NCI-H1105 treated with DMSO at 0.1 percent for 48 hours (cell line): Measurements from ENCODE around the gene PIGS.

Experiments used
- DNase-seq: peaks from one replicate; lab custom pipeline; 2025; lab: John Stamatoyannopoulos, UW

The PIGS gene

DNA sequence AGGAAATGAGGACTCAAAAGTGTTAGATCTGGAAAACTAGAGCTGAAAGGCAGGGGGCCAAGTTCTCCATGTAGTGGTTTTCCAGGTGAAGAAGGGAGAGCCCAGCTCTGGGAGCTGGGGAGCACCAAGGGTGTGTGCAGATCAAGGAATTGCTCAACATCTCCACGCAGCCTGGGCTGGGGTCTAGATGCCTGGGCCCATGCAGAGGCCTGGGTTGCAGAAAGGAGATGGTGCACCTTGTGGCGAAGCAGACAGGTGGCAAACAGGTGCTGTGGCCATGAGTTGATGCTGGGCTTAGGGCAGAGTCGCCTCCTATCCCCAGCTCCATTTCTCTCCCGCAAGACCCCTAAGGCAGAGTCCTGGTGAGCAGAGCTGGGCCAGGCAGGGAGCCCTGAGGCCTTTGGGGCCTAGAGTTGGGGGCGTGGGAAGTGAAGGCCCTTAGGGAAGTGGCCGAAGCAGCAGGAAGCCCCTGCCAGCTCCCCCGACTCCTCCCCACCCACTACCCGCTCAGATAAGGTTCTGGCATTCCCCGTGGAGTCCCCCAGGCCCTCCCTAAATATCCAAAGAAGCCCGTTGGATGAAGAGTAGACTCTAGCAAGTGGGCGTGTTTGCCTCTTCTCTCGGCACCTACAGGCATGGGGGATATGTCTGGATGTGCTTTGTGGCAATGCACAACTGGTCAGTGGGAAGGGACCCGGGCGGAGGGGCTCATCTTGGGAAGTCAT lies 64.4 kb downstream of the PIGS start:
- no peak for DNase-seq

GRCh38 chr17:28505986-28506665 lies 65.2 kb downstream of the PIGS start, which contains the start of gene FOXN1:
TSS of gene FOXN1 (plus strand) at chr17:28506348. CDS start at chr17:28523970, 17,622 bp downstream.
- no peak for DNase-seq

GRCh38 chr17:28503420-28503819 lies 67.9 kb downstream of the PIGS start:
- DNase-seq: no peak
